DOHH2 (cell line): ENCODE data around the gene RAPGEF1.

Experiments
- H3F3A ChIP-seq: fragments of 200-600 bp; sonication (generic), shearing (Covaris generic); 2 replicates; pipeline ENCODE4 v1.6.0; 2016; ENCODE audit warnings: antibody characterized with exemption, mild to moderate bottlenecking; ENCODE audit not compliant: control insufficient read depth, insufficient read depth
- H3K27ac ChIP-seq: fragments of 200-600 bp; sonication (generic); 2 replicates; pipeline ENCODE4 v1.5.1; 2014; ENCODE audit warnings: low read depth, mild to moderate bottlenecking, low read length, moderate library complexity
- H3K27me3 ChIP-seq: fragments of 200-600 bp; sonication (generic); 2 replicates; pipeline ENCODE4 v1.6.1; 2014; ENCODE audit warnings: mild to moderate bottlenecking, low read length, mixed read lengths; ENCODE audit not compliant: control insufficient read depth
- H3K36me3 ChIP-seq: fragments of 200-600 bp; sonication (generic); 2 replicates; pipeline ENCODE4 v1.6.1; 2014; ENCODE audit warnings: mild to moderate bottlenecking, low read length, moderate library complexity, mixed read lengths; ENCODE audit not compliant: control insufficient read depth
- H3K4me1 ChIP-seq: fragments of 200-600 bp; sonication (generic); 2 replicates; pipeline ENCODE4 v1.6.1; 2014; ENCODE audit warnings: mild to moderate bottlenecking, low read length, mixed read lengths; ENCODE audit not compliant: control insufficient read depth
- H3K4me2 ChIP-seq: fragments of 200-600 bp; sonication (generic); 2 replicates; pipeline ENCODE4 v1.6.0; 2014; ENCODE audit warnings: mild to moderate bottlenecking, low read length, moderate library complexity
- H3K4me3 ChIP-seq: fragments of 200-600 bp; sonication (generic); 2 replicates; pipeline ENCODE4 v1.5.1; 2014; ENCODE audit warnings: mild to moderate bottlenecking, low read length, mixed read lengths
- H3K79me2 ChIP-seq: fragments of 200-600 bp; sonication (generic); 2 replicates; pipeline ENCODE4 v1.6.1; 2014; ENCODE audit warnings: mild to moderate bottlenecking, low read length, mixed read lengths; ENCODE audit not compliant: control insufficient read depth
- H3K9me2 ChIP-seq: fragments of 200-600 bp; sonication (generic); replicated peaks from 2 replicates; pipeline ENCODE4 v1.6.1; 2014; ENCODE audit warnings: mild to moderate bottlenecking, low read length, mixed read lengths; ENCODE audit not compliant: control insufficient read depth
- H3K9me3 ChIP-seq: fragments of 200-600 bp; sonication (generic); 2 replicates; pipeline ENCODE4 v1.6.1; 2014; ENCODE audit warnings: antibody characterized with exemption, low read length, mixed read lengths; ENCODE audit not compliant: control insufficient read depth, insufficient read depth
- H4K20me1 ChIP-seq: fragments of 200-600 bp; sonication (generic); 2 replicates; pipeline ENCODE4 v1.6.0; 2014; ENCODE audit warnings: low read depth, mild to moderate bottlenecking, antibody characterized with exemption, low read length, moderate library complexity; ENCODE audit not compliant: control insufficient read depth, insufficient read depth
- EZH2phosphoT487 ChIP-seq: fragments of 200-600 bp; sonication (generic); IDR thresholded peaks from 2 replicates; pipeline ENCODE4 v1.6.1; 2017; ENCODE audit warnings: borderline replicate concordance, mild to moderate bottlenecking, antibody characterized with exemption, low read length, moderate library complexity, mixed read lengths
- TF ChIP-seq, protein P1 (sequence below): fragments of 200-600 bp; sonication (generic); IDR thresholded peaks from one replicate; pipeline ENCODE4 v1.5.1; 2014; ENCODE audit warnings: antibody characterized with exemption, mild to moderate bottlenecking, low read depth, low read length; ENCODE audit not compliant: poor library complexity, severe bottlenecking

Gene RAPGEF1

DNA sequence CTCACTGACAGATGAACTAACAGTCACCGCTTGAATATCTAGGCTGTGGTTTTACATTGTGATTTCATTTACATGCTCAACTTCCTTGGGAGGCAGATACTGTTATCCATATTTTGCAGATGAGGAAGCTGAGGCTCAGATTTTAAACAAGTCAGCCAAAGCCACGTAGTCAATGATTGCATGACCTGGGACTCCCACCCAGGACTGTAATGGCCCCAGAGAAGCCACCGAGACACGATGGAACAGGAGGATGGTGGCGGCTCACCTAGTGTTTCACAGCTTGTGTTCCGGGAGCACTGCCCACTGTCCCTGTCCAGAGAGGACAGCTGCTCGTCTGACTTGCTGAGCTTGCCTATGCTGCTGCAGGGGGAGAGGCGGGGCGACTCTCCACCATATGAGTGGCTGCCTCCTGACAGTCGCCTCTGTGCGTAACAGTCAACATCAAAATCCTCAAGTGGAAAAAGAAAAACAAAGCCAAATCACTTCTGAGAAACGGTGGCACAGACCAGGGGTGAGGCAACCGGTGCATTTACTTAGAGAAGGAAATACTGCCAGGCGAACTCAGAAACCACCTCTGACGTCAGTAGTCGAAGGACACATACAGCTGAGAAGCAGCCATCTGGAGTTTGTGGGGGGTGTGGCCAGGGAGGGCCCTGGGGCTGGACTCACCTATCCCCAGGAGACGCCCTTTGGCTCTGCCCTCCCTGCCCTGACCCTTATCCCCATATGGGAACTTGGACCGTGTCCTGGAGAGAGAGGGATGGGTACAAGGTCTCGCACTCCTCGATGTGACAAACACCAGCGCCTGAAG lies 112.0 kb downstream of the RAPGEF1 start:
- H4K20me1 ChIP-seq = no peaks in the 10 kb centered on the region
- no peaks in the 10 kb centered on the region for H3K9me3 ChIP-seq
- peaks cover 90% of the 10 kb centered on the region for H3K36me3 ChIP-seq
- H3K4me3 ChIP-seq = no peak overlapping the region
- TF ChIP-seq, protein P1, sequence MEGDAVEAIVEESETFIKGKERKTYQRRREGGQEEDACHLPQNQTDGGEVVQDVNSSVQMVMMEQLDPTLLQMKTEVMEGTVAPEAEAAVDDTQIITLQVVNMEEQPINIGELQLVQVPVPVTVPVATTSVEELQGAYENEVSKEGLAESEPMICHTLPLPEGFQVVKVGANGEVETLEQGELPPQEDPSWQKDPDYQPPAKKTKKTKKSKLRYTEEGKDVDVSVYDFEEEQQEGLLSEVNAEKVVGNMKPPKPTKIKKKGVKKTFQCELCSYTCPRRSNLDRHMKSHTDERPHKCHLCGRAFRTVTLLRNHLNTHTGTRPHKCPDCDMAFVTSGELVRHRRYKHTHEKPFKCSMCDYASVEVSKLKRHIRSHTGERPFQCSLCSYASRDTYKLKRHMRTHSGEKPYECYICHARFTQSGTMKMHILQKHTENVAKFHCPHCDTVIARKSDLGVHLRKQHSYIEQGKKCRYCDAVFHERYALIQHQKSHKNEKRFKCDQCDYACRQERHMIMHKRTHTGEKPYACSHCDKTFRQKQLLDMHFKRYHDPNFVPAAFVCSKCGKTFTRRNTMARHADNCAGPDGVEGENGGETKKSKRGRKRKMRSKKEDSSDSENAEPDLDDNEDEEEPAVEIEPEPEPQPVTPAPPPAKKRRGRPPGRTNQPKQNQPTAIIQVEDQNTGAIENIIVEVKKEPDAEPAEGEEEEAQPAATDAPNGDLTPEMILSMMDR = no peak
- no peak for TF ChIP-seq EZH2phosphoT487
- H3K27ac ChIP-seq = no peak overlapping the region
- H3F3A ChIP-seq = no peaks in the 10 kb centered on the region; the same call in 1 of the 2 replicates
- H3K4me1 ChIP-seq = peaks cover 33% of the 10 kb centered on the region
- no peaks in the 10 kb centered on the region for H3K9me2 ChIP-seq
- H3K4me2 ChIP-seq = no peak overlapping the region
- peaks cover 14% of the 10 kb centered on the region for H3K79me2 ChIP-seq
- no peaks in the 10 kb centered on the region for H3K27me3 ChIP-seq

DNA sequence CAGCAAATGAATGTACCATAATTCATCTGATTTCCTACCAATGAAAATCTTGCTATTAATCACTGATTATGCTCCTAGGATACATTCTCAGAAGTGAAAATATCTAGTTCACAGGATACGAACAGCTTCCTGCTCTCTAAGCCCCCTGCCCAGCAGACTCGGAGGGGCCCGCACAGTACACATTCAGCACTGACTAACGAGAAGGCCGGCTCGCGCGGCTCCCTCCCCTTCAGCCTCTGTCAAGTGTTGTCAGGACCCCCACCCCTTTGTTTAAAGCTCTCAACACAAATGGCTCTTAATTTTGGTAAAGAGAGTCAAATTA lies 112.6 kb downstream of the RAPGEF1 start:
- peaks cover 10% of the 10 kb centered on the region for H3K79me2 ChIP-seq
- no peaks in the 10 kb centered on the region; the same call in 1 of the 2 replicates for H3F3A ChIP-seq
- no peaks in the 10 kb centered on the region for H3K27me3 ChIP-seq
- no peak overlapping the region for H3K27ac ChIP-seq
- no peak for TF ChIP-seq EZH2phosphoT487
- TF ChIP-seq, protein P1 = no peak
- no peak overlapping the region for H3K4me3 ChIP-seq
- H3K36me3 ChIP-seq = peaks cover 91% of the 10 kb centered on the region
- H3K9me3 ChIP-seq = no peaks in the 10 kb centered on the region
- peaks cover 33% of the 10 kb centered on the region for H3K4me1 ChIP-seq
- H4K20me1 ChIP-seq = no peaks in the 10 kb centered on the region
- no peak overlapping the region for H3K4me2 ChIP-seq
- H3K9me2 ChIP-seq = no peaks in the 10 kb centered on the region

DNA sequence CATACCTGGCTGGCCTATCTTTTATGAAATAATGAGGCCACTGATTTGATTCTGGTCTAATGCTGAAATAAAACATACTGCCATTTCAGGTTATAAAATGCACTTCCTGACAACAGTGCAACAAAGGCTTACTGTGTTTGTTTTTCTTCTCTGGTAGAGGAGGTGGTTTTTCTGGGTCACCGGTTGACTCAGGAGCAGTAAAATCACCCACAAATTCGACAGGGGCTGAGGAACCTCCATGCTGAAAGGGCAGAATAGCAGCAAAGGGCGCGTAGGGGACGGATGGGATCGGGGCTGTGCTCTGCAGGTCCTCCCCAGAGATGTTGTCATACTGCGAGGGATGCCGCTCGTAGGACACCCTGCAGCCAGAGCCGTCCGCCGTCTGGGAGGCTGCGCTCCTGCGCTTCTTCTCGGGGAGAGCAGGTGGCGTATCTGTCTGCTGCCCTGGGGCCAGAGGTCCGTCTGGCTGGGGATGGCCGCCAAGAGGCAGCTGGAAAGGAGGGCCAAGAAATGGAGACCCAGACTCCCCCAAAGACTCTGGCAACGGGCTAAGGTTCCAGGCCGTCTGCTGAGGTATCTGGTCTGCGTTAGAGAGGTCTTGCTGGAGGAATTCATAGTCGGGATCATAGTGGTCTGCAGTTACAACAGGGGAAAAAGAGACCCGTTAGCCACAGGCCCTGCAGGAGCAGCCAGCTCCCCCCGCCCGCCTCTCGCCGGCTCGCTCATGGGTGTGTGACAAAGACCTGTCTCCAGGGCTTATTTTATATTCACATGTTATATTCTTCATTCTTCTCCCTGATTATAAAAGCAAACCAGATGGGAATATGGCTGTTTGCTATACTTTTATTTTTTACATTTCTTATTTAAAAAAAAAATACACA lies 113.8 kb downstream of the RAPGEF1 start:
- H3F3A ChIP-seq = no peaks in the 10 kb centered on the region; the same call in 1 of the 2 replicates
- peaks cover 26% of the 10 kb centered on the region for H3K4me1 ChIP-seq
- H4K20me1 ChIP-seq = no peaks in the 10 kb centered on the region
- peaks cover 94% of the 10 kb centered on the region for H3K36me3 ChIP-seq
- no peaks in the 10 kb centered on the region for H3K9me3 ChIP-seq
- H3K79me2 ChIP-seq = peaks cover 1% of the 10 kb centered on the region; the same call in 1 of the 2 replicates
- H3K27ac ChIP-seq = no peak overlapping the region
- no peaks in the 10 kb centered on the region for H3K9me2 ChIP-seq
- no peak overlapping the region for H3K4me3 ChIP-seq
- no peaks in the 10 kb centered on the region for H3K27me3 ChIP-seq
- no peak overlapping the region for H3K4me2 ChIP-seq
- TF ChIP-seq, protein P1 = no peak
- TF ChIP-seq EZH2phosphoT487 = no peak
